Gastrocnemius medialis (tissue), 4 donors: ENCODE data around the gene PCSK6.

Source experiments
- CTCF ChIP-seq, 5 experiments: fragments of 450-650 bp in 3 of 5; fragments of 200-600 bp in 2 of 5; sonication (generic) in 2 of 5; IDR thresholded peaks in 4 of 5; conservative IDR thresholded peaks in 1 of 5; 1 replicate in 4 of 5; 2 replicates in 1 of 5; pipeline ENCODE4 v1.5.1; 2016 to 2019; ENCODE audit warnings: antibody characterized with exemption in 5 of 5, mild to moderate bottlenecking in 3 of 5, moderate library complexity in 3 of 5
- POLR2A ChIP-seq, 2 donors: fragments of 450-650 bp; IDR thresholded peaks; one replicate each; pipeline ENCODE4 v1.6.1; 2017; ENCODE audit warnings: antibody characterized with exemption in 2 of 2, mild to moderate bottlenecking in 2 of 2, moderate library complexity in 2 of 2

- TF ChIP-seq POLR2A (IDR thresholded peaks at IDR 0.05), result no peak
- TF ChIP-seq CTCF (IDR thresholded peaks at IDR 0.05 in 4 of 5, conservative IDR thresholded peaks at IDR 0.05 in 1 of 5), result no peak
Observed at GRCh38 chr15:101497484-101498034, 8.1 kb upstream of the PCSK6 start.
